Activated CD4-positive, alpha-beta T cell treated with anti-CD3 and anti-CD28 coated beads for 4 hours (primary cell): ENCODE results near the gene GLUL.
"Not testable (repeated sequence)": the region's sequence is repeated elsewhere in the genome, so short reads cannot be mapped to it uniquely, and the experiment has no call there.

Experiments
- DNase-seq, 2 donors: peaks; one replicate each; pipeline ENCODE4 v3.0.0-alpha.2; 2020

Gene GLUL

DNA sequence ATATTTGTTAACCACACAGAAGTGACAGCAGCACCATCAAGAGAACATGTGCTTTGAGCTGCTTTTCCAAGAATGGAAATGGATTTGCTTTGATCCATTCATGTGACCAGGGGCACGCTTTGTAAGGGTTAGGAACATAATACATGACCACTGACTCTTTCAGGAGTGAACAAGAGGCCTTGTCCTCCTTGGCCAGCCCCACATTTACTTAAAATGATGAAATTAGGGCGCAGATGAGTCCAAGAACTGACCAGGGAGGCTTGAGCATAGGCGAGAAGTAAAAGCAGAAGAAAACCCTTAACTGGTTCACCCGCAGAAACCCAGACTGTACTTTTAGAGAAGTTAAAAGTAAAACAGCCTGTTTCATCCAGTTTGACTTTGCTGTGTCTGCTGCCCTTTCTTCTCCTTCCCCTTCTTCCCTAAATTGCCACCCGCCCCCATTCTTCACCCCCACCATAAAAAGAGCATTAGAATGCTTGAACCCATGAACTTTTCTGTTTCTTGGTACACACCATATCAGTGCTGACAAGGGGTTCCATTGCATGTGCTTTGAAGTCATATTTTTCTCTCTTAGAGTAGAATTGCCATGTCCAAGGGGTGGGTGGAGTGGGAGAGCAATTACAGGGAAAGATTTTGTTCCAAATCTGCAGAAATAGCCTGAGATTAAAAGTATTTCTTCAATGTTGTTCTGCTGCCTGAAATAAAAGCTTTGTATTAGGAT, 2.6 kb upstream of the GLUL start:
- DNase-seq: no peak

DNA sequence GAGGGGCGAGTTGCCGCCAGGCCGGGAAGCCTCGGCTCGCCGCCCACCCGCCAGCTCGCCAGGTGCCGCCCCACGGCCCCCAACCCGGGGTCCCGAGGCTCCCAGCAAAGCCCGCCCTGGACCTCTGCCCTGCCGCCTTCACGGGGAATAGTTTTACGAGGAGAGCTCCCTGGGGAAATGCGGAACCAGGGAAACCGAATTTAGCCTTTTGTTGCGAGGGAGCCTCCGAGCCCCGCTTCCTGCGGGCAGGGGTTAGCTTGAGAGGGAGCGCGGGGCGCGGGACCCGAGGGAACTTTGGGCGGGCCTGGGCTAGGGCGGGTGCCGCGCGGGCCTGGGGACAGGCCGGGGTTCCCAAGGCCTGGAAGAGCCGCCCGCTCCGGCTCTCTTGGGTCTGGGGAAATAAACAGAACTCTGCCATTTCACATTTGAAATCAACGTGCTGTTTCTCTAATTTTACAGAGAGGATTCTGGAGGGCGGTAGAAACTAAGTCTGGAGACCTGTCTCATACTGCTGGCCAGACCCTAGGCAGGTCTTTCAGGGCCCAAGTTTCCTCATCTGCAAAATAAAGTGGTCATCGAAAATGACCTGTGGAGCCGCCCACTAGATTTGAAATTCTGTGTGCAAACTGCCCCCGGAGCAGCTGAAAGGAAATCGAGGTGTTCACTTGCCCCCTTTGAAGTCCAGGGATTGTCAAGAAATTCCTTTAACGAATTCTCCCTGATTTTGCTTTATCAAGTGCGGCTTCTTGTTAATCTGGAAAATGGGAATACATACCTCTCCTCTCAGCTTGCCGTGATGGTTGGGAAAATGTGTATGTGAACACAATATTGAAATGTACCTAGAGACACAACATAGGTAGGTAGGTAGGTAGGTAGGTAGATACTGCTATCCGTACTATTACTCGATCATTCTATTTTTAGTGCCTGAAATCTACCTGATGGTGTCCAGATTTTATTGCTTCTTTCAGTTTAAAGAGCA, 749 bp upstream of the GLUL start:
- peak in 1 of 2 donors; percentile 24 for DNase-seq

DNA sequence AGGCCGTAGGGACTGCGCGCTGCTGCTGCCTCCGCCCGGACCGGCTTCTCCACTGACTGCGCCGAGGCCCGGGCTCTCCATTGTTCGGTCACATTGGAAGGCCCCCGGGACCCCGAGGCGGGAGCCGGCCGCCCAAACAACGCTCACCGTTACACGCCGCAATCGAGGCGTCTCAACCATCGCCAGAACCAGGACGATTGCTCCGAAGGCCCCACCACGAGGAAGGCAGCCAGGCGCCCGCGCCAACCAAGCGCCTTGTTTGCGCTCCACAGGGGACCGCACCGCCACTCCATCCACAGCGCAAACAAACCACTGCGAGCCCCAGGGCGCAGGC, 595 bp downstream of the GLUL start:
- no peak for DNase-seq

DNA sequence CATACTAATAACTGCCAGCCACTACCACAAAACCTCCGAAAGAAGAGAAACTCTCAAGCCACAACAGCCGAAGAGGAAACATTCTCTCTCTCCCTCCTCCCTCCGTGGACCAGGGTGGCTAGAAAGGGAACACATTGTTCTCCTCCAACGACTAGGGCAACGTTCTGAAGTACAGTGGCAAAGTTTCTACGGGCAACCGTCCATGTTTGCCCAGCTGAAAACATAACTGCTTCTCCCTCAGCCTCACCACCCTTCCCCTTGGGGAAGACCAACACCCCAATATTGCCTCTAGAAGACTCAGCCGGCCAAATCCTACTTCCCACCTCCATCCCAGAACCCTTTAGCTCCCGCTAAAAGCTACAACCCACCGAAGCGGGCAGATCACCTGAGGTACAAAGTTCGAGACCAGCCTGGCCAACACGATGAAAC, 2.0 kb downstream of the GLUL start:
- DNase-seq: no peak

DNA sequence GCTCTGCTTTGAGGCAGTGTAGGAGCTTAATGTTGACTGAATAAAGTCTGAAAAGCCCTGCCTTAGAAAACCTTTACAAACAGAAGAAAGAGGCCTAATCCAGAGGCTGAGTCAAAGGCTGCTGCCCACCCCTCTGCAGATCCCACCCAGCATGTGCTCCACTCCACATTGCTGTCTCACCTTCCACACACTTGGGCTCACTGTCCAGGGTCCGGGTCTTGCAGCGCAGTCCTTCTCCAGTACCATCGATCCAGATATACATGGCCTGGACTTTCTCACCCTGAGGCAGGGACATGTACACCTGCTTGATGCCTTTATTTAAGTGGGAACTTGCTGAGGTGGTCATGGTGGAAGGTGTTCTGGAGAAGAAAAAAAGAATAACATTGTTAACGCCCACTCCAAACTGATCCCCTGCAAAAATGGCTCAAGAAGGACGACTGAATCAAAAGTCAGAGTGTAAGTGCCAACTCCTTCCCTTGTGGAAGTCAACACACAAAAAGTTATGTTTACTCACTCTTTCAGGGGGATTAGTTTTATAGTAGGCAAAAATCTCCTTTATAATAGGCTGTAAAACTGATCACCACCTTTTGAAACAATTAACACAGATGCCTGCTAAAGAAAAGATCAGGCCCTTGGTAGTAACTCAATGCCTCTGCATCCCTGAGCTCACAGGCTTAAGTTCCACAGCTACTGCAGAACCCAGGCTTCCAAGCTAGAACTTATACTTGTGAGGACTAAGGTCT, 3.0 kb downstream of the GLUL start:
- DNase-seq: no peak

DNA sequence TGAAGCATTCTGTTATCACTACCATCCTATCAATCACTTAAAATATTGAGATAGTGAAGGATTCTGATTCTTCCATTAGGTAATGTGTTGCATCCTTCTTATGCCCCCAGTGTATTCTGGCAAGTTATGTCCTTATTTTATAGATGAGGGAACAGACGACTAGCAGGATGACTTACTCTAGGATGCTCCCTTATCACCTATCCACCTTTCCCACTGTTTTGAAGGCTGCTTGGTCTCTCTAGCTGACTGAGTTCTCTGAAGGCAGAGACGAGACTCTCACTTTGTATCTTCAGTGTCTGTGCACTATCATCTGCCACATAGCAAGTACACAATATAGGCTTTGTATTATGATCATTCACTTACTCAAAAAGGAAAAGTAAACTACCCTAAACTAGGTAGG, 4.0 kb downstream of the GLUL start:
- no peak for DNase-seq

DNA sequence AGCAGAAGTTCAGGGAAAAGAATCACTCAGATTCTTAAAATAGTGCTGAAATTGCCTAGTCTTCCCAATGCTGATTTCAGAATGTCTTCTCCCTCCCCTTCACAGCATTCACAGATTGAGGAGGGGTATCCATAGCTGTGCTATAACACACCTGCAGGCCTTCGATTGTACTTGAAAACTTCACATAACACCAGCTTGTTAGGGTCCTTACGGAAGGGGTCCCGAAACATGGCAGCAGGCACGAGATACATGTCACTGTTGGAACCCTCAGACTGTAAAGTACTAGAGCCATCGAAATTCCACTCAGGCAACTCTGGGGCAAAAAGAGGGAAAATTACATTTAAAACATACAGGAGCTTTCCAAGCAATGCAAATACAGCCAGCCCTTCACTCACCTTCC, 4.6 kb downstream of the GLUL start:
- no peak for DNase-seq

DNA sequence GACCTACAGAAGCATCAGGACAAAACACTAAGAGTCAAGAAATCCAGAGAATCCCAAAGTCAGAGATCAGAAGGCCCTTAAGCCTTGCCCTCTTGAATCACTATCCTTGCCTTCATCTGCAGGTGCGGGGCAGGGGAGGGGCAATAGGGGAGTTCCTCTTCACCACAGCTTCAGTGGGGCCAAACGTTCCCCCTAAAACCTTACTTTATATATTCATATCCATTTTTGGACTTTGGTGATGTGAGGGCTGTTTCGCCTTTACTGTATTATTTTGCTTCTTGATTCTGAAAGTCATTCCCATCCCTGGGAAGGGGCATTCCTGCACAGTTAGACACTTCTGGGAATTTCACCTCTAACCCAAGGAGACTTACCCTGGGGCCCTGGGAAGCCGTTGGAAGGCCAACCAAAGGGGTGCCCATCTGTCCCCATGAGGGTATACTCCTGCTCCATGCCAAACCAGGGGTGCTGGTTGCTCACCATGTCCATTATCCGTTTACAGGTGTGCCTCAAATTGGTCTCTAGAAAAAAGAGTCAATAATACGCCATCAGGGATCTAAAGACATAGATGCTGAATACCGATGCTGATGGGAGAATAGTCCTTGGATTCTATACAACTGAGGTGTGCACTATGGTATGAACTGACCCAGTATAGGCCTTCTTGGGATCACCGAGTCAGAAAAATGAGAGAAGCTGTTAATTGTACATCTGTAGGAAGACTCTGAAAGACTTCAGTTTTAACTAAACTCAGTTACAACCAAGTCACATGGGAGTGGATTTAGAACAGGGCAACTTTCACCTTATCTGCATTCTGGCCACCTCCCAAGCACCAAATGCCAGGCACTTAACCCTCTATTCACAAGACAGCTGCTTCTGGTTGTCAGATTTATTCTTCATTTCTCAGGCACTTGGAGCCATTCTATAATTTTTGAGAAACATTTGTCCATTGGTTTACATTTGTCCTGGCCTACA, 5.4 kb downstream of the GLUL start:
- DNase-seq: no peak

DNA sequence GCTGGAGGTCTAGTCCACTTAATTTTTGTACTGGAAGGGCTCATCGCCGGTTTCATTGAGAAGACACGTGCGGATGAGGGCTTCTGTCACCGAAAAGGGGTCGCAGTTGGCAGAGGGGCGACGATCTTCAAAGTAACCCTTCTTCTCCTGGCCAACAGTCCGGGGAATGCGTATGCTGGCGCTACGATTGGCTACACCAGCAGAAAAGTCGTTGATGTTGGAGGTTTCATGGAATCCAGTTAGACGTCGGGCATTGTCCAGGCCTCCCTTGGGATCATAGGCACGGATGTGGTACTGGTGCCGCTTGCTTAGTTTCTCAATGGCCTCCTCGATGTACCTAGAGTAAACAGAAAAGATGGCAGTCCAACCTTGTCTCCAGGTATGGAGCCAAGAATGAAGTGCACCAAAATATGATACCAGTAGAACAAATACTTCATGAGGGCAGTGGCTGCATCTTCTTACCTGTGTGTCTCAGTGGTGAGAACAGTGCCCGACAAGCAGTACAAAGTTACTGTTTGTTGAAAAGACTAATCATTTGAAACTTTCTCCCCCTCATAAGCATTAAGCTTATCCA, 7.1 kb downstream of the GLUL start:
- DNase-seq: no peak

DNA sequence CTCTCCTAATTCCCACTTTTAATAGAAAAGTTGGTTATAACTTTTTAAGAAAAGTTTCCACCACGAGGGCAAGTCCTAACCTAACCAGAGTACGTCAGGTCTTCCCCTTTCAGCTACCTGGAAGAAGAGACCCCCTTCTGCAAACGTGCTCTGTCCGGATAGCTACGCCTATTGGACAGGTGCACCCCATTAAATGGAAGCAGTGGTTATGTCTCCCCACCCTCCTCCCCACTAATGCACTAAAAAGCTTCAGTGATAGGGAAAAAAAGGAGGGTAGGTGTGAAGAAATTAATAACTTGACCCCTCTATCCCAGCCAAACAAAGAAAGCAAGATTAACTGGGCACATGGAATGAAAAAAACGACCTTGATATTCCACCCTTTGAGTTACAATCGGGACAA, 7.7 kb downstream of the GLUL start:
- no peak for DNase-seq

DNA sequence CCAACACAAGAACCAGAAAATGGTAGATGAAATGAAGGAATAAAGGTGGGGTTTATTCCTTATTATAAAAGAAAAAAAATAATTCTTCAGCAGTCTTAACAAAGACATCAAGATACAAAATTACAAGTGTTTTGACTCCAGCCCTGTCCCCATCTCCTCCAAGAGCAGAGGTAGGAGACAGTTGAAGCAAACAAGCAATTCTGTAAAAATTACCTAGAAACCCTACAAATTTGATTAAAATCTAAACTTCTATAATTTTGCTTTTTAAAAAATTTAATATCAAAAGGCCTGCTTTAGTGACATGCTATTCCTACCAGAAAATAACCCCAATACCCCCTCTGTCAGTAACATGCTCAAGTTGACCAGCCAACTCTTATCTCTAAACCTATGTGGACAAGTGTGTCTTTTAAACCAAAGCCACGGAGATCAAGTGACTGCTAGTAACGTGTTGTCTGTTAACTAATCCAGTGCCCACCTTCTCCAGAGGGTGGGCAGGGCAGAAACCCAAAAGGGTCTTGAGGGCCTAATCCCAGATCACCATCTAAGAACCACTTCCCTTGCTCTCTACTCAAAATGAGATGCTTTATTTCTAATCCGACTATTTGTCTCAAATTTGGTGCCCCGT, 8.4 kb downstream of the GLUL start:
- no peak for DNase-seq

DNA sequence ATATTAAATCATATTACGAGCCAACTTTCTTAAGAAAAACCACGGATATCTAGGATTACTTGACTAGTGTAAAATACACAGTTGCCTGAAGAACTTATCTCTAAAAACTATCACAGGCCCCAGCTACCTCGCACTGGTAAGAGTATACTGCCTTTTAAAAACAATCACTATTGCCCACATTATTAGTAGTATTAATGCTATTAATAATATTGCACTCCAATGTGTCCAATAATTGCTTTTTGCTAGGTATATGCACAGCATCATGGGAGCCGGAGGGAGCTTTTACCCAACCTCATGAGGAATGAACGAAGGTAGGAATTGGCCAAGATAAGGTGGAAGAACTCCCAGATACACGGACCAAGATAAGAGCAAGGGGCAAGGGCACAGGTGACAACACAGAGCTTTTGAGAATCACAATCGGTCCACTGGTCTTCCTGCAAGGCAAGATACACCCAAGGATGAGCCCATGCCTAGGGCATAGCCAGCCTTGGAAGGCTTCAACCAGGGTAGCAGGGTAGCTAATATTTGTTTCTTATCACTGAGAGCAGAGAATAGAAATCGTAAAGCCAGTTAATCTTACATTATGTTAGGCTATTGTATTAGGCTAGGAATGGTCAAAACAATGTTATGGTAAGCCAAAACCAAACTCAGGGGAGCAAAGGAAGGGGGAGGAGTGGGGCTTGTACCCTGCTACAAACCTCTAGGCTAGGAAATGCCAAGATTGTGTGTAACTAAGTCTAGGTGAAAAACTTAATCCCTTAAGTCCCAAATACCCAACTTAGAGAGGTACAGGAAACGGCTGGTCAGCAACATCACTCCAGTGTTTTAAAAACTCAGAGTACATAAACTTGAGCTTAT, 9.4 kb downstream of the GLUL start:
- no peak for DNase-seq

DNA sequence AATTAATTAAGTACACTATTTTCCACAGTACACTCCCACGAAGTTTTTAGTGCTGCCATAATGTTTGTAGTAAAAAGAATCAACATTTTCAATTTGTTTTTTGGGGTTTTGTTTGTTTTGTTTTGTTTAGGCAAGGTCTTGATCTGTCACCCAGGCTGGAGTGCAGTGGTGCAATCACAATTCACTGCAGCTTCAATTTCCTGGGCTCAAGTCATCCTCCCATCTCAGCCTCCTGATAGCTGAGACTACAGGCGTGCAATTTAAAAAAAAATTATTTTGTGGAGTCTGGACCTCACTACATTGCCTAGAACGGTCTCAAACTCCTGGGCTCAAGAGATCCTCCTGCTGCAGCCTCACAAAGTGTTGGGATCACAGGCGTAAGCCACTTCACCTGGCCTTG, 11.4 kb downstream of the GLUL start:
- no peak for DNase-seq

DNA sequence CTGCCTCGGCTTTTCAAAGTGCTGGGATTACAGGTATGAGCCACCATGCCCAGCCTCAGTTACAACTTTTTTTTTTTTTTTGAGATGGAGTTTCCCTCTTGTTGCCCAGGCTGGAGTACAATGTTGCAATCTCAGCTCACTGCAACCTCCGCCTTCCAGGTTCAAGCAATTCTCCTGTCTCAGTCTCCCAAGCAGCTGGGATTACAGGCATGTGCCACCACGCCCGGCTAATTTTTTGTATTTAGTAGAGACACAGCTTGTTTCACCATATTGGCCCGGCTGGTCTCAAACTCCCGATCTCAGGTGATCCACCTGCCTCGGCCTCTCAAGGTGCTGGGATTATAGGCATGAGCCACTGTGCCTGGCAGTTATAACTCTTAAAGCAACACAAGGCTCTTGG, 11.8 kb downstream of the GLUL start:
- not testable (repeated sequence) for DNase-seq

DNA sequence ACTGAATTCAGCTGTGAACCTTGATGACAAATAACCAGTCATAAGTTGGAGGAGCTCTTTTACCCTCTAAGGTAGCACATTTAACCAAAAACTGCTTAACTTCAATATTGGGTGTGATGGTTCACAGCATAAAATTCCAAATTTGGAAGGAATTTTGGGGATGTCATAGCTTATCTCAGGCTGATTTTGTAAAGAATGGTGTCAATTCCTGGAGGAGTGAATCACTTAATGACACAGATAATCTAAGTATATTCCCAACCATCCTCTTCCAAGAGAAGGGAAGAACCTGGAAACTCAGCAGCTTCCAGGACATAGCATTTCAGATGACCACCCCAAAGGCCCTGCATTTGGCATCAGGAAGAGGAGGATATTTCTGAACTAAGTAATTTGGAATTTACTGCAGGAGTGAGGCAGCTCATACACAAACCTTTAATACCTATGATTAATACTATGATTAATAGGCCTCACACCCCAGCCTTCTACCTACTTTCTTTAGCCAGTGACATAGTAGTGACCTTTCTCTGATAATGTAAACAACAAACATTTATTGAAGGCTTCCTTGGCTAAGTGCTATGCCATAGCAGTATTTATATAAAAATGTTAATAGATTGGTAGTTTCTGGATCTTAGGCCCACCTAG, 14.5 kb downstream of the GLUL start:
- DNase-seq: no peak

DNA sequence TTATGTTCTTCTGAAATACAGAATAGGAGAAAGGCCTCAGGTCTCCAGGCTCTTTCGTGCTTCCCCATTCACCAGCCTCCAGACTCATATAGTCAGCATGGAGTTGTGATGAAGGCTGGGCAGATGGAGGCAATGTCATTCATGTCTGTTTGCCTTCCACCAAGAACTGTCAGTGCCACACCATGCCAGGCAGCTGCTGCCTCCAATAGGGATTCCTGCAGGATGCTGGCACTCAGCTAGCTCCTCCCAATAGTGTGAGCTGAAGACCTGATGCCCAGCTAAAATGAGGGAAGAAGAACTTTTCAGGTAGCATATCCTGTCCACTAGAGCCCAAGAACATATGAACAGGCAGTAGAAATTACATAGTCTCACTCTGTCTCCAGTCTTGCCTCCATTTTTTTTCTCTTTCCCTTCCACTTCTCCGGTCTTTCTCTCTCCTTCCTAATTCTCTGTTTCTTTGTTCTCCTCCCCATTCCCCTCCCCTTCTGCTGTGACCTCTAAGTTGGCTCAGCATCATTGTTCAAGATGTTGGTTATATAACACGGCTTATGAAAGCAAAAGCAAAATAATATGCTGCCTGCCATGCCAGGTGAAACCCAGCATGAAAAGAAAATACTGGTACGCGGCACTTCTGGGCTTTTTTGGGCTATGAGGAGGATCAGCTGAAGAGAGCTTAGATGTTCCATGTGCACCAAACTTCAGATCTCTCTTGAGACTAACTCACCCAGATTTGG, 17.3 kb downstream of the GLUL start:
- DNase-seq: no peak

DNA sequence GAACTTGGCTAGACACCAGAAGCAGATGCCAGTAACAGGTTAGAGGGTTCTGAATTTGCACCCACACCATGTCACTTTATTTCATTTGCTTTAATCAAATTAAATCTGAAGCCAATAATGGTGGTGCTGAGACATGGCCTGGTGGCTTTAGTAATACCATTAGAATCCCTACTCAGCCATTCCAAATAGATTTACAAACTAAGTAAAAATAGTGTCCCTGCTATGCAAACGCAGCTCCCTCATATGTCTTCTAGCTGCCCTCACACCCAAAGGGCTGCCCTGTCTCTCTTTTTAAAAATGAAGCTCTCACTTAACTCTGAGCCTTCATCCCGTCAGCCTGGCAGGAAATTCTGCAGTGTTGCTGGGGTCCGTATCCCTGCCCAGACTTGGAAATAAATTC, 21.1 kb downstream of the GLUL start:
- no peak for DNase-seq

DNA sequence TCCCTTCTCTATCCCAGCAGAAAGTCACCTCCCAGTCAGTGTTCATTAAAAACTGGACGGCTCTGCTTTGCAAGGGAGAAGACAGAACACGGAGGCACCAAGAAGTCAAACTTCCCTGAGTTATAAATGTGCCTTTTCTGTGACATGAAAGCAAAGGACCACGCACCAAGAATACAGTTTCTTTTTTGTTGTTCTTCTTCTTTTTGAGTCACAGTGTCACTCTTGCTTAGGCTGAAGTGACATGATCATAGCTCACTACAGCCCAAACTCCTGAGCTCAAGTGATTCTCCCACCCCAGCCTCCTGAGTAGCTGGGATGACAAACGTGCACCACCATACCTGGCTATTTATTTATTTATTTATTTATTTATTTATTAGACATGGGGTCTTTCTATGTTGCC, 22.7 kb downstream of the GLUL start:
- no peak for DNase-seq

DNA sequence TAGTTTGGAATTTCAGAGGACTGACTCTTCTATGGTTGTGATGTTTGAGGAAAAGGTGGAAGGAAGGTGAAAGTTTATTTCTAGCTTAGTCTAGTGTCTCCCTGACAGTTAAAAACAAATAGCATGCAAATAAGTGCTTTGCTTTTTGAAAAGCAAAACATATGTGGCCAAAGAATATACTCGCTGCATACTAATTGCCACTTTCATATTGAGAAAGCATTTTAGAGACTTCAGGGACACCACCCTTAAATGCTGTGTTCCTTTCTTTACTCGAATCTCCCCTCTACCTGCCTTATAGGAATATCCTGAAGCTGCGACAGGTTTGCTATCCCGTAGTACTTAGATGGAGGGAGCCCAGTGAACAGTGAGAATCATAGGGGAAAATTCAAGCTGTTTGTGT, 23.2 kb downstream of the GLUL start:
- DNase-seq: no peak
